Fibroblast of mammary gland (primary cell): ENCODE results near the gene GJB3.
A peak's percentile ranks its signal among the peaks of the same experiment; 100 is the strongest.

Experiments
- DNase-seq: peaks from one replicate; pipeline ENCODE4 v3.0.0-alpha.2; 2010; ENCODE audit warnings: low read depth
- H3K4me3 ChIP-seq: 2 replicates; pipeline ENCODE4 v1.5.1; 2011; ENCODE audit warnings: low read depth, mild to moderate bottlenecking, low read length, moderate library complexity; ENCODE audit not compliant: control insufficient read depth
- TF ChIP-seq, protein P1 (sequence below): conservative IDR thresholded peaks from 2 replicates; pipeline ENCODE4 v1.5.1; 2011; ENCODE audit warnings: low read depth, low read length, inconsistent platforms; ENCODE audit not compliant: control insufficient read depth, insufficient read depth

GJB3 gene

DNA sequence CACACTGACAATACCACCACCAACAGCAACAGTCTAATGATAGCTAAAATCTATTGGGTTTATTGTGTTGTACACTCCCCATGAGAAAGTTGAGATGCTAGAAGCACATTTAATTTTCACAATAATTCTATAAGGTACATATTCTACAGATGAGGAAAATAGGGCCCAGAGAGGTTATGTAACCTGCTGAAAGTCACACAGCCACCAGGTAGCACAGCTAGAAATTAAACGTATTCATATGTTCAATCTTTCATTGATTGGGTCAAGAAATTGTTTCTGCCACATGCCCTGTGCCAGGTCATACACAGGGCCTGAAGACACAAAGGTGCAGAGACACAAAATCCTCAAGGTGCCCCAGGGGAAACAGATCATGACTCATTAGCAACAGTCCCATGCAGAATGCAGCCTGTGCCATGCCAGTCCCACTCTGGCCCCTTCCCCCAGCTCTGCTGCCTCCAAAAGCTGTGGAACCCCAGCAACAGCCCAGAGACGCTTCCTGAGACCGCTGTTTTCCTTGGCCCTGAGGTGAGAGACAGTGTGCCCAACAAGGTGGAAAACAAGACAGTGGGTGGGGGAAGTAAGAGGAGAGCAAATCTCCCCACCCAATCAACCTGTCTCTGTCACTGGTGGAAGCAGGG is 43.9 kb downstream of the GJB3 start:
- TF ChIP-seq, protein P1, sequence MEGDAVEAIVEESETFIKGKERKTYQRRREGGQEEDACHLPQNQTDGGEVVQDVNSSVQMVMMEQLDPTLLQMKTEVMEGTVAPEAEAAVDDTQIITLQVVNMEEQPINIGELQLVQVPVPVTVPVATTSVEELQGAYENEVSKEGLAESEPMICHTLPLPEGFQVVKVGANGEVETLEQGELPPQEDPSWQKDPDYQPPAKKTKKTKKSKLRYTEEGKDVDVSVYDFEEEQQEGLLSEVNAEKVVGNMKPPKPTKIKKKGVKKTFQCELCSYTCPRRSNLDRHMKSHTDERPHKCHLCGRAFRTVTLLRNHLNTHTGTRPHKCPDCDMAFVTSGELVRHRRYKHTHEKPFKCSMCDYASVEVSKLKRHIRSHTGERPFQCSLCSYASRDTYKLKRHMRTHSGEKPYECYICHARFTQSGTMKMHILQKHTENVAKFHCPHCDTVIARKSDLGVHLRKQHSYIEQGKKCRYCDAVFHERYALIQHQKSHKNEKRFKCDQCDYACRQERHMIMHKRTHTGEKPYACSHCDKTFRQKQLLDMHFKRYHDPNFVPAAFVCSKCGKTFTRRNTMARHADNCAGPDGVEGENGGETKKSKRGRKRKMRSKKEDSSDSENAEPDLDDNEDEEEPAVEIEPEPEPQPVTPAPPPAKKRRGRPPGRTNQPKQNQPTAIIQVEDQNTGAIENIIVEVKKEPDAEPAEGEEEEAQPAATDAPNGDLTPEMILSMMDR: no peak

DNA sequence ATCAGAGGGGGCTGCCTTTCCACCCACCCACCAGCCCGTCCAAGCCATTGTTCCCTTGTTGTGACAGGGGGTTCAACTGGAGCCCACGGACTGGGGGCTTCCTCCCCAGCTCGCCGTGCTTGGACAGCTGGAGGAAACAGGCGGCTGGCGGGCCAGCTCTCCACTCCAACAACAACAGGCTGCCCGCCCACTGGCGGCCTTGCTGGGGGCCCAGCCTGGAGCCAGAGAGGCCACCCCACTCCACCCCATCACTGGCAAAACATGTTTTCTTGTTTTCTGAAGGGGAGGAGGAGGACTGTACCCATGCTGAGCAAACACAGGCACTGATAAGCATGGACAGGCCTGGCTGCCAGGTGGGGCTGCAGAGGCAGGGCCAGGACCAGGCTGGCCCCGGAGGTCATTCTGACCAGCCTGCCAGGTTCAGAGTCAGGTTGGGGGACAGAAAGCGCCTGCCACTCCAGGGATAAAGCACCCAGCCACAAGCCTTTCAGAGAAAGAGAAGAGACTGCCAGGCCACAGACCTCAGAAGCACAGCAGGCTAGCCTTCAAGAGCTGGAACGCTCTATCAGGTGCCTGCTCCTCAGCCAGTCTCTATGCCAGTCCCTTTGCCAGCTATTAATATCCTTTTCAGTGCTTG is 44.6 kb downstream of the GJB3 start:
- TF ChIP-seq, protein P1: no peak
- H3K4me3 ChIP-seq: no peak overlapping the region
- no peak for DNase-seq

More for the DNA sequence above, 43.9 kb downstream of the GJB3 start:
- no peak overlapping the region for H3K4me3 ChIP-seq
- DNase-seq: no peak

DNA sequence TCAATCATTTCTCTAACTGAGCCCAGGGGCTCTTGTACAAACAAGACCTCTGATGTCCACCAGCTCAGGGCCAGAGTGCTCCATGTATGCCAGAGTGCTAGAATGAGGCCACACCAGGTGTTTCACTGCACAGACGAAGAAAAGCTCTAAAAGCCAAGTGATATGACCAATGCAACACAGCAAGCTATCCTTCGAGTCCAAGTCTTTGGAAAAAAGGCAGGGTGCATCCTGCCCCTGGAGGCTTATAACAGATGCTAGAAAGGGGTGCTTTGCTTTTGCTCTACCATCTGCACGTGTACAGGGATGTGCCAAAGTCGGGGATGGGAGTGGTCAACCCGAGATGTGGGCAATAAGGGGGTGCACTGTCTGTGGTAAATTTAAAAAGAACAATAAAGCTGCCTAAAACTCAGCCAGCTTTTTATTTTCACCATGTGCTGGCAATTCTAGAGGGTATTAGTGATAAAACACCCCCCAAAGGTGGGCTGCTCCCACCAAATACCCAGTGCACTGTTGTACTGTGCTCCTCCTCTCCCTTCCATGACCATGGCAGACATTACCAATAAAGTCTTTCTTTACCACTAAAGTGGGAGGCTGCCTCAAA is 46.4 kb downstream of the GJB3 start:
- DNase-seq: no peak
- TF ChIP-seq, protein P1: no peak
- H3K4me3 ChIP-seq: no peak overlapping the region

DNA sequence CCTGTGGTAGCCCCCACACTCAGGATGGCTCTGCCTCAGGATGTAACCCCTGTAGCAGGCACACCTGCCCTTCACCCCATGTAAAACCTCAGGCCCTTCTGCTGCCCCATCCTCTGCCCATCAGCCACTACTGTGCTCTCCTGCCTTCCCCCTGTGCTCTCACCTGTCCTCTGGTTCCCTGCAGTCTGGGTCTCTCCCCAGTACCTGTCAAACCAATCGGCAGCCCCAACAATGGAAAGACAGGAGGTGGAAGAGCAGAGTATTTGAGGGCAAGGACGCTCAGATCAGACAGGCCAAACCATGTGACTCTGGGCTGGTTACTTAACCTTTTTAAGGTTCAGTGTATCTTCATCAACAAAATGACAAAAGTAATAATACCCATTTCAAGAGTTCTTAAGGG is 47.6 kb downstream of the GJB3 start:
- DNase-seq: no peak
- TF ChIP-seq, protein P1: no peak
- H3K4me3 ChIP-seq: no peak overlapping the region

DNA sequence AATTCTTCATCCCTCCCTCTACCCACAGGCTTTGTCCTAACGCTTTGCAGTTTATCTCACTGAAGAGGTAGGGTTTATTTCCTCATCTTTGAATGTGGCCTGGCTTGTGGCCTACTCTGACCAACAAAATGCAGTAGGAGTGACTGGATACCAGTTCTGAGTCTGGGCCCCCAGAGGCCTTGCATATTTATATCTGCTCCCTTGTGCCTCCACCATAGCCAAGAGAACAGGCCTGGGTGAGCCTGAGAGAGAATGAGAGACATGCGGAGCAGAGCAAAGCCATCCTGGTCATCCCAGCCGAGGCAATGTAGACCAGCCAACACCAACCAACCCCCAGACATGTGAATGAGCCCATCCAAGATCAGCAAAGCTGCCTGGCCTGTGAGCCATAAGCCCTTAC is 48.2 kb downstream of the GJB3 start:
- DNase-seq: peak; percentile 24
- TF ChIP-seq, protein P1: no peak

DNA sequence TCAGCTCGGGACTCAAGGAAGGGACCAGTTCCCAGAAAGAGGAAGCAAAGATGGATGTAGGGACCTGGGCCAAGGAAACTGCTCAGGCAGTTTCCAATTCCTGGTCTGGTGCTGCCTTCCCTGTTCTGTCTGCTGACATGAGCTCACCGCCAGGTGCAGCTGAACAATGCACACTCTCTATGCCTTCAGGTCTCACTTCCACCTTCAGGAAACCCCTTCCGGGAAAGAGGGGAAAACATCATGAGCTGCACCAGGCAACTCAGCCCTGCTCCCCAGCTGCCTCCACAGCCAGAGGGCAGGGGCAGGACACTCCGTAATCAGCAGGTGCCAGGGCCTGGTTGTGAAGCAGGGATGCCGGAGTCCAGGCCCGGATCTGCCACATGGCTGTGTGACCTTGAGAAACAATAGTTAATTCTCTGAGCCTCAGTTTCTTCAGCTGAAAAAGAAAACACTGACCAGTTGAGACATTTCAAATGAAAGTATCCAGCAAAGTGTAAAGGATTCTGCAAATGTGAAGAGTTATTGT is 50.8 kb downstream of the GJB3 start:
- TF ChIP-seq, protein P1: no peak
- H3K4me3 ChIP-seq: no peak overlapping the region
- DNase-seq: no peak

More for the DNA sequence above, 48.2 kb downstream of the GJB3 start:
- H3K4me3 ChIP-seq: no peak overlapping the region
